Measurements from ENCODE around the gene TPST2. TPM values are rescaled to one million over a fixed set of nuclear protein-coding genes. Genes with fewer than 3 reads are reported as not detected.

Gene TPST2
- 10 to 100 TPM; 44.5 to 59.4 (median 51.9) TPM for total RNA-seq

GRCh38 chr22:26589845-26590736, at the start of gene TPST2:
TPST2 (minus strand) TSS chr22:26590132; CDS start chr22:26541630, 48,502 bp downstream.
- WGBS = under 1% methylated on average over 31 of the region's 72 CpGs
- peak within 1 kb of the TSS; percentile 67 for H3K4me3 ChIP-seq
- no peaks in the 10 kb centered on the region for H3K9me3 ChIP-seq
- peaks cover 38% of the 10 kb centered on the region for H3K4me1 ChIP-seq
- DNase-seq (ENCODE audit: low spot score in 2 of 2) = peak; percentile 83
- TF ChIP-seq POLR2AphosphoS5 (IDR thresholded peaks at IDR 0.05) (no peak), POLR2A (IDR thresholded peaks at IDR 0.05) (peak in 1 of 2 donors; percentile 46)
- no peaks in the 10 kb centered on the region for H3K36me3 ChIP-seq
- no peaks in the 10 kb centered on the region for H3K27me3 ChIP-seq
- H3K27ac ChIP-seq = peak within 1 kb of the TSS; percentile 69

- no peak for TF ChIP-seq POLR2AphosphoS5 (IDR thresholded peaks at IDR 0.05)
- no peak for TF ChIP-seq POLR2A (IDR thresholded peaks at IDR 0.05)
- no peak for TF ChIP-seq EP300 (IDR thresholded peaks at IDR 0.05)
- no peak for TF ChIP-seq CTCF (IDR thresholded peaks at IDR 0.05)
- 63% methylated on average over 1 of the region's 1 CpG for WGBS
- Histone ChIP-seq H3K4me3 (no peak overlapping the region), H3K27ac (no peak overlapping the region), H3K4me1 (no peaks in the 10 kb centered on the region), H3K9me3 (no peaks in the 10 kb centered on the region), H3K27me3 (peaks cover 3% of the 10 kb centered on the region), H3K36me3 (no peaks in the 10 kb centered on the region)
- DNase-seq (ENCODE audit: low spot score in 2 of 2) = no peak
Observed at GRCh38 chr22:26636296-26636695, 46.4 kb upstream of the TPST2 start.

- TF ChIP-seq CTCF (IDR thresholded peaks at IDR 0.05) = no peak
- TF ChIP-seq POLR2A (IDR thresholded peaks at IDR 0.05) = no peak
- no peak for TF ChIP-seq EP300 (IDR thresholded peaks at IDR 0.05)
- no peak for TF ChIP-seq POLR2AphosphoS5 (IDR thresholded peaks at IDR 0.05)
- no peak for DNase-seq (ENCODE audit: low spot score in 2 of 2)
- Histone ChIP-seq H3K27me3 (peaks cover 3% of the 10 kb centered on the region), H3K36me3 (no peaks in the 10 kb centered on the region), H3K4me3 (no peak overlapping the region), H3K27ac (no peak overlapping the region), H3K9me3 (no peaks in the 10 kb centered on the region), H3K4me1 (no peaks in the 10 kb centered on the region)
- 83% methylated on average over 2 of the region's 2 CpGs for WGBS
Observed at GRCh38 chr22:26635117-26635516, 45.2 kb upstream of the TPST2 start.

DNA sequence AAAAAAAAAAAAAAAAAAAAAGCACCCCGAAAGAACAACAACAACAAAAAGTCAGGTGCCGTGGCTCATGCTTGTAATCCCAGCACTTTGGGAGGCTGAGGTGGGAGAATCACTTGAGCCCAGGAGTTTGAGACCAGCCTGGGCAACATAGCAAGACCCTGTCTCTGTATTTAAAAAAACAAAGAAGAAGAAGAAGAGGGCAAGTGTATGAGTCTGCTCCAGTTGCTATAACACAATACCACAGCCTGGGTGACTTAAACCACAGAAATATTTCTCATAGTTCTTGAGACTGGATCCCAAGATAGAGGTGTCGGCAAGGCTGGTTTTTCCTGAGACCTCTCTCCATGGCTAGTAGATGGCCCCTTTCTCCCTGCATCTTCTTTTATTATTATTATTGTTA, 44.3 kb upstream of the TPST2 start:
- WGBS = 95% methylated on average over 3 of the region's 3 CpGs
- TF ChIP-seq POLR2AphosphoS5 (IDR thresholded peaks at IDR 0.05) = no peak
- no peak for TF ChIP-seq EP300 (IDR thresholded peaks at IDR 0.05)
- no peak overlapping the region for H3K4me3 ChIP-seq
- H3K27me3 ChIP-seq = peaks cover 3% of the 10 kb centered on the region
- no peaks in the 10 kb centered on the region for H3K36me3 ChIP-seq
- no peak overlapping the region for H3K27ac ChIP-seq
- no peak for DNase-seq (ENCODE audit: low spot score in 2 of 2)
- H3K9me3 ChIP-seq = no peaks in the 10 kb centered on the region
- H3K4me1 ChIP-seq = no peaks in the 10 kb centered on the region

- H3K27me3 ChIP-seq = peaks cover 3% of the 10 kb centered on the region
- TF ChIP-seq CTCF (IDR thresholded peaks at IDR 0.05) (no peak), POLR2A (IDR thresholded peaks at IDR 0.05) (no peak), POLR2AphosphoS5 (IDR thresholded peaks at IDR 0.05) (no peak), EP300 (IDR thresholded peaks at IDR 0.05) (no peak)
- no peaks in the 10 kb centered on the region for H3K4me1 ChIP-seq
- H3K27ac ChIP-seq = no peak overlapping the region
- H3K9me3 ChIP-seq = no peaks in the 10 kb centered on the region
- H3K36me3 ChIP-seq = no peaks in the 10 kb centered on the region
- 68% methylated on average over 8 of the region's 8 CpGs for WGBS
- no peak overlapping the region for H3K4me3 ChIP-seq
- no peak for DNase-seq (ENCODE audit: low spot score in 2 of 2)
Observed at GRCh38 chr22:26632422-26633155, 42.7 kb upstream of the TPST2 start.

- H3K27me3 ChIP-seq = peaks cover 3% of the 10 kb centered on the region
- no peak overlapping the region for H3K4me3 ChIP-seq
- no peaks in the 10 kb centered on the region for H3K36me3 ChIP-seq
- H3K9me3 ChIP-seq = no peaks in the 10 kb centered on the region
- no peak for DNase-seq (ENCODE audit: low spot score in 2 of 2)
- no peak for TF ChIP-seq EP300 (IDR thresholded peaks at IDR 0.05)
- TF ChIP-seq POLR2AphosphoS5 (IDR thresholded peaks at IDR 0.05) = no peak
- TF ChIP-seq POLR2A (IDR thresholded peaks at IDR 0.05) = no peak
- no peak for TF ChIP-seq CTCF (IDR thresholded peaks at IDR 0.05)
- 97% methylated on average over 4 of the region's 4 CpGs for WGBS
- H3K27ac ChIP-seq = no peak overlapping the region
- H3K4me1 ChIP-seq = no peaks in the 10 kb centered on the region
Observed at GRCh38 chr22:26631282-26631681, 41.4 kb upstream of the TPST2 start.
